ENCODE results near the gene BROX.

The BROX gene

DNA sequence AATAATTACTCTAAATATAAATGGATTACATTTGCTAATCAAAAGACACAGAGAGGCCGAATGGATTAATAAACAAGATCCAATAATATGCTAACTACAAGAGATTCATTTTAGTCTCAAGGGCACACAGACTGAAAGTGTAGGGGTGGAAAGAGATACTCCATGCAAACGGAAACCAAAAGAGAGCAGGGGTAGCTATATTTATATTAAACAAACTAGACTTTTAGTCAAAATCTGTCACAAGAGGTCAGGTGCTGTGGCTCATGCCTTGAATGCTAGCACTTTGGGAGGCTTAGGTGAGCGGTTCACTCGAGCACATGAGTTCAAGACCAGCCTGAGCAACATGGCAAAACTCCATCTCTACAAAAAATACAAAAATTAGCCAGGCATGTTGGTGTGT is 68.9 kb downstream of the BROX start:
- DNase-seq: no peak

DNA sequence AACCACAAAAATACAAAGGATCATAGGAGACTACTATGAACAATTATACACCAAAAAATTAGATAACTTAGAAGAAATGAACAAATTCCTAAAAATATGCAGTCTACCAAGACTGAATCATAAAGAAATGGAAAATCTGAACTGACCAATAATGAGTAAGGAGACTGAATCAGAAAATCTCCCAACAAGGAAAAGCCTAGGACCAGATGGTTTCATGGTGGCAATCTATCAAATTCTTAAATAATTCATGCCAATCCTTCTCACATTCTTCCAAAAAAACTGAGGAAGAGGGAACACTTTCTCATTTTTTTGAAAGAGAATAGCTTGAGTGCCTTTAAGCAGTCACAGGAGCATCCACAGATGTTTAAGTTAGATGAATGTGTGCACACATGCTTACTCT is 70.7 kb downstream of the BROX start:
- DNase-seq: no peak

DNA sequence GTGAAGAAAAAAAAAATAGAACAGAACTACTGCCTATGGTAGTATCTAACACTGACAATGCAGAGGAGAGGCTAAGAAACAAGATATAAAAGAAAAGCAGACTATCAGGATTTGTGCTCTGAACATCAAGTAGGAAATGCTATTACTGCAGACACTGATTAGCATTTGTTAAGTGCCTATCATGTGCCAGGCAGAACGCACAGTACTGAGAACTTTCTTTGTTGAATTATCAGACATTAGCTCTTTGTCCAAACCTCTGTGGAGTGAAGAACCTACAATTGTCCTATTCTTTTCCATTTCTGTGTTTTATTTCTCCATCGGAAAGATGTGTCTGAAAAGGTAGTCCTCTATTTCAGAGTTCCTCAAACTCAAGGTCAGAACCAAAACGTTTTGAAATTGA is 72.0 kb downstream of the BROX start:
- no peak for DNase-seq

All from fibroblast of skin of right quadriceps (primary cell).